DOHH2 (cell line): Measurements from ENCODE around the gene FXR2.

ENCODE experiments used
- H3F3A ChIP-seq: fragments of 200-600 bp; sonication (generic), shearing (Covaris generic); 2 replicates; pipeline ENCODE4 v1.6.0; 2016; ENCODE audit warnings: antibody characterized with exemption, mild to moderate bottlenecking; ENCODE audit not compliant: control insufficient read depth, insufficient read depth
- H3K27ac ChIP-seq: fragments of 200-600 bp; sonication (generic); 2 replicates; pipeline ENCODE4 v1.5.1; 2014; ENCODE audit warnings: low read depth, mild to moderate bottlenecking, low read length, moderate library complexity
- H3K27me3 ChIP-seq: fragments of 200-600 bp; sonication (generic); 2 replicates; pipeline ENCODE4 v1.6.1; 2014; ENCODE audit warnings: mild to moderate bottlenecking, low read length, mixed read lengths; ENCODE audit not compliant: control insufficient read depth
- H3K36me3 ChIP-seq: fragments of 200-600 bp; sonication (generic); 2 replicates; pipeline ENCODE4 v1.6.1; 2014; ENCODE audit warnings: mild to moderate bottlenecking, low read length, moderate library complexity, mixed read lengths; ENCODE audit not compliant: control insufficient read depth
- H3K4me1 ChIP-seq: fragments of 200-600 bp; sonication (generic); 2 replicates; pipeline ENCODE4 v1.6.1; 2014; ENCODE audit warnings: mild to moderate bottlenecking, low read length, mixed read lengths; ENCODE audit not compliant: control insufficient read depth
- H3K4me2 ChIP-seq: fragments of 200-600 bp; sonication (generic); 2 replicates; pipeline ENCODE4 v1.6.0; 2014; ENCODE audit warnings: mild to moderate bottlenecking, low read length, moderate library complexity
- H3K4me3 ChIP-seq: fragments of 200-600 bp; sonication (generic); 2 replicates; pipeline ENCODE4 v1.5.1; 2014; ENCODE audit warnings: mild to moderate bottlenecking, low read length, mixed read lengths
- H3K79me2 ChIP-seq: fragments of 200-600 bp; sonication (generic); 2 replicates; pipeline ENCODE4 v1.6.1; 2014; ENCODE audit warnings: mild to moderate bottlenecking, low read length, mixed read lengths; ENCODE audit not compliant: control insufficient read depth
- H3K9me2 ChIP-seq: fragments of 200-600 bp; sonication (generic); replicated peaks from 2 replicates; pipeline ENCODE4 v1.6.1; 2014; ENCODE audit warnings: mild to moderate bottlenecking, low read length, mixed read lengths; ENCODE audit not compliant: control insufficient read depth
- H3K9me3 ChIP-seq: fragments of 200-600 bp; sonication (generic); 2 replicates; pipeline ENCODE4 v1.6.1; 2014; ENCODE audit warnings: antibody characterized with exemption, low read length, mixed read lengths; ENCODE audit not compliant: control insufficient read depth, insufficient read depth
- H4K20me1 ChIP-seq: fragments of 200-600 bp; sonication (generic); 2 replicates; pipeline ENCODE4 v1.6.0; 2014; ENCODE audit warnings: low read depth, mild to moderate bottlenecking, antibody characterized with exemption, low read length, moderate library complexity; ENCODE audit not compliant: control insufficient read depth, insufficient read depth
- EZH2phosphoT487 ChIP-seq: fragments of 200-600 bp; sonication (generic); IDR thresholded peaks from 2 replicates; pipeline ENCODE4 v1.6.1; 2017; ENCODE audit warnings: borderline replicate concordance, mild to moderate bottlenecking, antibody characterized with exemption, low read length, moderate library complexity, mixed read lengths
- TF ChIP-seq, protein P1 (sequence below): fragments of 200-600 bp; sonication (generic); IDR thresholded peaks from one replicate; pipeline ENCODE4 v1.5.1; 2014; ENCODE audit warnings: antibody characterized with exemption, mild to moderate bottlenecking, low read depth, low read length; ENCODE audit not compliant: poor library complexity, severe bottlenecking

Gene FXR2

DNA sequence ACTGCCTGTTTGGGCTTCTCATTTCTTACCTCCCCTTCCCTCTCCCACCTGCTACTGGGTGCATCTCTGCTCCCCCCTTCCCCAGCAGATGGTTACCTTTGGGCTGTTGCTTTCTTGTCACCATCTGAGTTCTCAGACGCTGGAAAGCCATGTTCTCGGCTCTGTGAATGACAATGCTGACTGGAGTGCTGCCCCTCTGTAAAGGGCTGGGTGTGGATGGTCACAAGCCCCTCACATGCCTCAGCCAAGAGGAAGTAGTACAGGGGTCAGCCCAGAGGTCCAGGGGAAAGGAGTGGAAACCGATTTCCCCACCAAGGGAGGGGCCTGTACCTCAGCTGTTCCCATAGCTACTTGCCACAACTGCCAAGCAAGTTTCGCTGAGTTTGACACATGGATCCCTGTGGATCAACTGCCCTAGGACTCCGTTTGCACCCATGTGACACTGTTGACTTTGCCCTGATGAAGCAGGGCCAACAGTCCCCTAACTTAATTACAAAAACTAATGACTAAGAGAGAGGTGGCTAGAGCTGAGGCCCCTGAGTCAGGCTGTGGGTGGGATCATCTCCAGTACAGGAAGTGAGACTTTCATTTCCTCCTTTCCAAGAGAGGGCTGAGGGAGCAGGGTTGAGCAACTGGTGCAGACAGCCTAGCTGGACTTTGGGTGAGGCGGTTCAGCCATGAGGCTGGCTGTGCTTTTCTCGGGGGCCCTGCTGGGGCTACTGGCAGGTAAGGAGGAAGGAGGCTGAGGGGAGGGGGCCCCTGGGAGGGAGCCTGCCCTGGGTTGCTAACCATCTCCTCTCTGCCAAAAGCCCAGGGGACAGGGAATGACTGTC lies 35.5 kb downstream of the FXR2 start, which contains the start of gene CD68:
CD68 (plus strand) TSS at position 638 of the 833 bp plus-strand sequence; CDS start at position 678, 40 bp downstream.
- no peak for TF ChIP-seq EZH2phosphoT487
- TF ChIP-seq, protein P1, sequence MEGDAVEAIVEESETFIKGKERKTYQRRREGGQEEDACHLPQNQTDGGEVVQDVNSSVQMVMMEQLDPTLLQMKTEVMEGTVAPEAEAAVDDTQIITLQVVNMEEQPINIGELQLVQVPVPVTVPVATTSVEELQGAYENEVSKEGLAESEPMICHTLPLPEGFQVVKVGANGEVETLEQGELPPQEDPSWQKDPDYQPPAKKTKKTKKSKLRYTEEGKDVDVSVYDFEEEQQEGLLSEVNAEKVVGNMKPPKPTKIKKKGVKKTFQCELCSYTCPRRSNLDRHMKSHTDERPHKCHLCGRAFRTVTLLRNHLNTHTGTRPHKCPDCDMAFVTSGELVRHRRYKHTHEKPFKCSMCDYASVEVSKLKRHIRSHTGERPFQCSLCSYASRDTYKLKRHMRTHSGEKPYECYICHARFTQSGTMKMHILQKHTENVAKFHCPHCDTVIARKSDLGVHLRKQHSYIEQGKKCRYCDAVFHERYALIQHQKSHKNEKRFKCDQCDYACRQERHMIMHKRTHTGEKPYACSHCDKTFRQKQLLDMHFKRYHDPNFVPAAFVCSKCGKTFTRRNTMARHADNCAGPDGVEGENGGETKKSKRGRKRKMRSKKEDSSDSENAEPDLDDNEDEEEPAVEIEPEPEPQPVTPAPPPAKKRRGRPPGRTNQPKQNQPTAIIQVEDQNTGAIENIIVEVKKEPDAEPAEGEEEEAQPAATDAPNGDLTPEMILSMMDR, result no peak
- Histone ChIP-seq H4K20me1 (peaks cover 22% of the 10 kb centered on the region), H3K9me3 (no peaks in the 10 kb centered on the region), H3K27me3 (no peaks in the 10 kb centered on the region), H3K4me2 (peak within 1 kb of the TSS; percentile 42), H3K79me2 (peaks cover 38% of the 10 kb centered on the region), H3F3A (peaks cover 66% of the 10 kb centered on the region), H3K36me3 (peaks cover 86% of the 10 kb centered on the region), H3K27ac (peak within 1 kb of the TSS; percentile 71), H3K4me3 (peak within 1 kb of the TSS; percentile 21), H3K4me1 (peaks cover 75% of the 10 kb centered on the region), H3K9me2 (no peaks in the 10 kb centered on the region)

DNA sequence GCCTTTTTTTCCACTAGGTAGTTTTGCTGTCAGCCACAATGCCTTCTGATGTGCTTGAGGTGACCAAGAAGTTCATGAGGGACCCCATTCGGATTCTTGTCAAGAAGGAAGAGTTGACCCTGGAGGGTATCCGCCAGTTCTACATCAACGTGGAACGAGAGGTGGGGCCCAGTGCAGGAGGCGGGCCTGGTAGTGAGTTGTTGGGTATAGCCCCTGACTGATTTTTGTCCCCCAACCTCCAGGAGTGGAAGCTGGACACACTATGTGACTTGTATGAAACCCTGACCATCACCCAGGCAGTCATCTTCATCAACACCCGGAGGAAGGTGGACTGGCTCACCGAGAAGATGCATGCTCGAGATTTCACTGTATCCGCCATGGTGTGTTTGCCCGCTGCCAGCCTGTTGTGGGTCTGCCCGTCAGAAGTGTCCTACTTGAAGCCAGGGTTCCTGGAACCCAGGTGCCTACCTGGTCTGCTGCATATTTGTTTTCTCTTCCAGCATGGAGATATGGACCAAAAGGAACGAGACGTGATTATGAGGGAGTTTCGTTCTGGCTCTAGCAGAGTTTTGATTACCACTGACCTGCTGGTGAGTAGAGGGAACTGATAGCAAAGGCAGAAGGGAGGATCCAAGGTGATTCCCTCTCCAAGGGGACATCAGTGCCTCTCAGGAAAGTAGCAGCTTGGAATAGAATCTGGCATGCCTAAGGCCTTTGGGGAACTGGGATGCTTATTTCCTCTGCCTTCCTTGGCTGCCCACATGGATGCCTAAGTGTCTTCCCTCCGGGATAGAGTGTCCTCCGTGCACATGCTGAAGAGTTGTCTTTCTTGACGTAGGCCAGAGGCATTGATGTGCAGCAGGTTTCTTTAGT lies 37.1 kb downstream of the FXR2 start:
- TF ChIP-seq EZH2phosphoT487, result no peak
- TF ChIP-seq, protein P1, result no peak
- peaks cover 42% of the 10 kb centered on the region for H3K79me2 ChIP-seq
- H3K4me1 ChIP-seq, result peaks cover 70% of the 10 kb centered on the region
- H3K36me3 ChIP-seq, result peaks cover 92% of the 10 kb centered on the region
- peaks cover 31% of the 10 kb centered on the region for H4K20me1 ChIP-seq
- H3F3A ChIP-seq, result peaks cover 77% of the 10 kb centered on the region
- no peak overlapping the region for H3K27ac ChIP-seq
- no peak overlapping the region for H3K4me3 ChIP-seq
- H3K4me2 ChIP-seq, result no peak overlapping the region
- no peaks in the 10 kb centered on the region for H3K9me3 ChIP-seq
- H3K27me3 ChIP-seq, result no peaks in the 10 kb centered on the region
- no peaks in the 10 kb centered on the region for H3K9me2 ChIP-seq

DNA sequence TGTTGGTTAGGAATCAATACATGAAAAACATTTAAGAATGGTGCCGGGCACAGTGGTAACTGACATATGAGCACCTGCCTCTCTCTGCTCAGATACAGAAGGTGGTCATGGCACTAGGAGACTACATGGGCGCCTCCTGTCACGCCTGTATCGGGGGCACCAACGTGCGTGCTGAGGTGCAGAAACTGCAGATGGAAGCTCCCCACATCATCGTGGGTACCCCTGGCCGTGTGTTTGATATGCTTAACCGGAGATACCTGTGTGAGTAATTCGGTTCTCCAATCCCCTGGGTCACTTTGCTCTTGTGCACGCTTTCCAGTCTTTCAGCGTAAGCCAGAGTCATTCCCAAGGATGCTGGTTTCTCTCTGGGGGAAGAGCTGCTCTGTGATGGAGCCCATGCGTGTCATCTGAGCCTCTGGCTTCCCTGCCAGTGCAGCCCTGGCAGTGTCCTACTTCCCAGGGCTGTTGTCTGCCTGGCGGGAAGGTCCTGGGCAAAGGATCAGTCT lies 38.2 kb downstream of the FXR2 start:
- Histone ChIP-seq H3K36me3 (peaks cover 92% of the 10 kb centered on the region), H3K4me3 (no peak overlapping the region), H3F3A (peaks cover 77% of the 10 kb centered on the region), H4K20me1 (peaks cover 31% of the 10 kb centered on the region), H3K4me1 (peaks cover 67% of the 10 kb centered on the region), H3K27me3 (no peaks in the 10 kb centered on the region), H3K9me2 (no peaks in the 10 kb centered on the region), H3K27ac (no peak overlapping the region), H3K9me3 (no peaks in the 10 kb centered on the region), H3K4me2 (no peak overlapping the region; the same call in 1 of the 2 replicates), H3K79me2 (peaks cover 43% of the 10 kb centered on the region)
- TF ChIP-seq, protein P1, result no peak
- TF ChIP-seq EZH2phosphoT487, result no peak
